GM12801 (cell line): ENCODE measurements around the gene PERCC1.

Source experiments
- TF ChIP-seq, protein P1 (sequence below): IDR thresholded peaks from one replicate; pipeline ENCODE4 v1.5.1; 2011; ENCODE audit warnings: control low read depth; ENCODE audit not compliant: insufficient read length; ENCODE audit errors: extremely low read depth

PERCC1 gene

DNA sequence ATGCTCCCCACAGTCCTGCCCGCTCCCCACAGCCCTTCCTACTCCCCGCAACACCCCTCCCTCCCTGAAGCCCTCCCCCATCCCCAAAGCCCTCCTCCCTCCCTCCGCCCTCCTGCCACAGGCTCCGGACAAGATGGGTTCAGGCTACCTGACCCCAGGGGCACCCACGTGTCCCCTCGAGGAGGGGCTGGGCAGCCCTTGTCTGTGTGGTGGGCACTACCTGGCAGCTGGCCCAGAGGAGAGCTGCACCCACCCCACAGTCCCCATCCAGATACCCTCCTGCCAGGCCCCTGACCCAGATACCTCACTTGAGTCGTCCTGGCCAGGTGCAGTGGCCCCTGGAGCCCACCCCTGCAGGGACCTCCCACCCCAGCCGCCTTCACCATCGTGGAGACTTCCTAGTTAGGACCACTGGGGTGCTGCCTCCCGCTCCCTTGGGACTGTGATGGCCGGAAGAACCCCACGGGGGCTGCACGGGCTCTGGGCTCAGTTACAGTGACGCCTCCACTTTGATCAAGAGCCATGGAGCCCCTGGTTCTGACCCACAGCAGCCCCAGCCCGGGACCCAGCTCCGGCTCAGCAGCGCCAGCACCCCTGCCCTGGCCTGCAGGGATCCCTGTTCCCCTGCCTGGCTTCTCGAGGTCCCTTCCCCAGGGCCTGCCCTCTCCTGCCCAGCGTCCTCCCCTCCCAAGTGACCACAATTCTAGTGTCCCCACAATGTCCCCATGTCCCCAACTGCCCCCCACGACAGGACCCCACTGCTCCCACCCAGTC is 806 bp downstream of the PERCC1 start:
- TF ChIP-seq, protein P1, sequence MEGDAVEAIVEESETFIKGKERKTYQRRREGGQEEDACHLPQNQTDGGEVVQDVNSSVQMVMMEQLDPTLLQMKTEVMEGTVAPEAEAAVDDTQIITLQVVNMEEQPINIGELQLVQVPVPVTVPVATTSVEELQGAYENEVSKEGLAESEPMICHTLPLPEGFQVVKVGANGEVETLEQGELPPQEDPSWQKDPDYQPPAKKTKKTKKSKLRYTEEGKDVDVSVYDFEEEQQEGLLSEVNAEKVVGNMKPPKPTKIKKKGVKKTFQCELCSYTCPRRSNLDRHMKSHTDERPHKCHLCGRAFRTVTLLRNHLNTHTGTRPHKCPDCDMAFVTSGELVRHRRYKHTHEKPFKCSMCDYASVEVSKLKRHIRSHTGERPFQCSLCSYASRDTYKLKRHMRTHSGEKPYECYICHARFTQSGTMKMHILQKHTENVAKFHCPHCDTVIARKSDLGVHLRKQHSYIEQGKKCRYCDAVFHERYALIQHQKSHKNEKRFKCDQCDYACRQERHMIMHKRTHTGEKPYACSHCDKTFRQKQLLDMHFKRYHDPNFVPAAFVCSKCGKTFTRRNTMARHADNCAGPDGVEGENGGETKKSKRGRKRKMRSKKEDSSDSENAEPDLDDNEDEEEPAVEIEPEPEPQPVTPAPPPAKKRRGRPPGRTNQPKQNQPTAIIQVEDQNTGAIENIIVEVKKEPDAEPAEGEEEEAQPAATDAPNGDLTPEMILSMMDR, result no peak

GRCh38 chr16:1432388-1433262 is 1.7 kb downstream of the PERCC1 start:
- TF ChIP-seq, protein P1, result no peak

DNA sequence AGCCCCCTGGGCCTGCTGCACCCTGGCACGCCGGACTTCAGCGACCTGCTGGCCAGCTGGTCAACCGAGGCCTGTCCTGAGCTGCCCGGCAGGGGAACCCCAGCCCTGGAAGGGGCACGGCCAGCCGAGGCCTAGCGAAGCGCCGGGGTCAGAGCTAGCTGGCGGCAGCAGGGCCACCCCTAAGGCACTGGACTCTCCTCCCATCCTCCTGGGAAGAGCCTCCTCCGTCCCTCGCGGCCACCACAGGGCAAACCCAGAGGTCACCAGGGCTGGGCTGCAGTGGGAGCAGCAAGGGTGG is 2.3 kb downstream of the PERCC1 start:
- TF ChIP-seq, protein P1, result no peak

GRCh38 chr16:1433756-1434155 is 2.9 kb downstream of the PERCC1 start:
- TF ChIP-seq, protein P1, result no peak

DNA sequence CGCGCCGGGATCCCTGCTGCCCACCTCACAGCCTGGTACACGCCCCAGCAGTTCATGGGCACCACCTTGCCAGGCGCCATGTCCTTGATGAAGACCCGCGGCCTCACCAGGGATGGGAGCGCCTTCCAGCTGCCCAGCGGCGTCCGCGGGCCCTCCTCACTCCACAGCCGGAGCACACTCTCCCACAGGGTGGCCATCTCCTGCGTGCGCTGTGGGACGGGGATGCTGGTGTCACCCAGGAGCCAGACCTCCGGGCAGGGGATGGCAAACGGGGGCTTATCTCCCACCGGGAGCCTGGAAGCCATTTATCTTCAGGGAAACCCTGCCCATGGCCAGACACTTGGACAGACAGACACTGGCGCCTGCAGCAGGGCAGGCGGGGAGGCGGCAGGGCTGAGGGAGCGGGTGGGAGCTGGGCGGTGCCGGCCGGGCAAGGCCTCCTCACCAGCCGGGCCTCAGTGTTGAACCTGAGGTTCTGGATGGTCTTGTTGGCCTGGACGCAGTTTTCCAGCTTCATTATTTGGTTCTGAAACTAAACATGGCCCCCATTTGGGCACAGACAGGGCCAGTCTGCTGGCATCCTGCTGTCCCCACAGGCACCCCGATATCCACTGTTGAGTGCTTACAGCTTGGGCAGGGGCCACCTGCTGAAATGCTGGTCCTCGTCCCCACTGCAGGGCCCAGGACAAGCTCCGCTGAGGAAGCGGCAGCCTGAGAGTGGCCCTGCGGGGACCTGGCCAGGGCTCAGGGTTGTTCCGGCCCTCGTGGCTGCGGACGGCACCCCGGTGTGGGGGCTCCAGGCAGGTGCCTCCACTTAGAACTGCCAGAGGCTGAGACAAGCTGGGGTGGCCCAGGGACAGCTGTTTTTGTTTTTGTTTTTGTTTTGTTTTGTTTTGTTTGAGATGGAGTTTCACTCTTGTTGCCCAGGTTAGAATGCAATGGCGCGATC is 4.0 kb downstream of the PERCC1 start:
- TF ChIP-seq, protein P1, result no peak

DNA sequence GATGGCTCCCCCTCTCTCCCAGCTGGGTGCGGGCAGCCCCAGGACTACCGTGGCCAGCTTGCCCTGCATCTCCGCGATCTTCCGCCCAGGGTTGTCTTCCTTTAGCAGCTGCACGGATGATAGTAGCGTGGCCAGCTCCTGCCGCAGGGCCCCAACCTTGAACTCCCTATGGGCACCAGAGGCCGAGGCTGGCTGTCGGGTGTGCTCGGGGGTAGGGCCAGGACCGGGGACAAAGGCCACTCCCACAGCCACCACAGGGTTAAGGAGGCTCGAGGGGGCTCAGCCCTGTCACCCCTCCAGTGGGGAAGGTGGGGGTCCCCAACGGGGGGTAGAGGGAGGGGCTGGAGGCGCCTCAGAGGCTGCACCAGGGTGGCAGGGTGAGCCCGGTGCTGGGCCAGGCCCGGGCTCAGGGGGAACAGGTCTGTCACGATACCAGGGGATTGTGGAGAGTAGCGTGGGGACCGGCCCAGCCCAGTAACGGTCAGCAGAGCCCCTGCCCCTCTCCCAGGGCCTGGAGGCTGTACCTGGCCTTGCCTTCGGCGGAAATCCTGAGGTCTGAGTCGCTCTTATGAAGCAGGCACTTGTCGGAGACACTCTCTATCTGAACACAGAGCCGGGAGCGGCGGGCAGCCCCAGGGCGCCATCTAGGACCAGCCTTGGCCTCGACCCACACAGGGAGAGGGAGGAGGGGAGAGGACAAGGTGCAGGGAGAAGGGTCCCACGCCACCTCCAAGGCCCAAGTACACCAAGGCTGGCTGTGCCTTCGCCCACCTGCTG is 5.2 kb downstream of the PERCC1 start:
- TF ChIP-seq, protein P1, result no peak
